Gastrocnemius medialis (tissue), 4 donors: ENCODE data around the gene CCP110.

ENCODE experiments used
- CTCF ChIP-seq, 5 experiments: fragments of 450-650 bp in 3 of 5; fragments of 200-600 bp in 2 of 5; sonication (generic) in 2 of 5; IDR thresholded peaks in 4 of 5; conservative IDR thresholded peaks in 1 of 5; 1 replicate in 4 of 5; 2 replicates in 1 of 5; pipeline ENCODE4 v1.5.1; 2016 to 2019; ENCODE audit warnings: antibody characterized with exemption in 5 of 5, mild to moderate bottlenecking in 3 of 5, moderate library complexity in 3 of 5
- POLR2A ChIP-seq, 2 donors: fragments of 450-650 bp; IDR thresholded peaks; one replicate each; pipeline ENCODE4 v1.6.1; 2017; ENCODE audit warnings: antibody characterized with exemption in 2 of 2, mild to moderate bottlenecking in 2 of 2, moderate library complexity in 2 of 2

- no peak for TF ChIP-seq POLR2A (IDR thresholded peaks at IDR 0.05)
- no peak for TF ChIP-seq CTCF (IDR thresholded peaks at IDR 0.05 in 4 of 5, conservative IDR thresholded peaks at IDR 0.05 in 1 of 5)
These were observed 5.4 kb upstream of the CCP110 start for GRCh38 chr16:19518388-19518787.
